ENCODE data around the gene LYSMD3.

Gene LYSMD3

DNA sequence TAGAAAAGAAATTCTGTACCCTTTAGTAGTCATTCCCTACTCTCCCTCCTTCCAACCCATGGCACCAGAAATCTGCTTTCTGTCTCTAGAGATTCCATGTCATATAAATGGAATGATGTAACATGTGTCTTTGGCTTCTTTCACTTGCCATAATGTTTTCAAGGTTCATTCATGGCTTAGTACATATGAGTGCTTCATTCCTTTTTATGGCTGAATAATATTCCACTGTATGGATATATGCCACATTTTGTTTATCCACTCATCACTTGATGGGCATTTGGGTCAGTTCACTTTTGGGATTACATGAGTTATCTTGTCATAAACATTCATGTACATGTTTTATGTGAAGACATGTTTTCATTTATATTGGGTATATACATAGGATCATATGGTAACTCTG lies 35.3 kb downstream of the LYSMD3 start:
- DNase-seq: no peak
- no peaks in the 10 kb centered on the region for H3K9me3 ChIP-seq (ENCODE audit: control insufficient read depth, low read length)
- H3K4me1 ChIP-seq (ENCODE audit: control insufficient read depth, insufficient read depth, low read length, poor library complexity, severe bottlenecking): no peaks in the 10 kb centered on the region
- no peak overlapping the region for H3K4me3 ChIP-seq (ENCODE audit: insufficient read depth, low read depth, low read length, poor library complexity, severe bottlenecking)
- no peaks in the 10 kb centered on the region for H3K36me3 ChIP-seq (ENCODE audit: control insufficient read depth, insufficient read depth, low read length)
- no peaks in the 10 kb centered on the region for H3K27me3 ChIP-seq (replicated peaks; ENCODE audit: control insufficient read depth, insufficient read depth, low read length, poor library complexity, severe bottlenecking)
- no peak overlapping the region for H3K27ac ChIP-seq (ENCODE audit: insufficient read depth, low read length, poor library complexity, severe bottlenecking)

DNA sequence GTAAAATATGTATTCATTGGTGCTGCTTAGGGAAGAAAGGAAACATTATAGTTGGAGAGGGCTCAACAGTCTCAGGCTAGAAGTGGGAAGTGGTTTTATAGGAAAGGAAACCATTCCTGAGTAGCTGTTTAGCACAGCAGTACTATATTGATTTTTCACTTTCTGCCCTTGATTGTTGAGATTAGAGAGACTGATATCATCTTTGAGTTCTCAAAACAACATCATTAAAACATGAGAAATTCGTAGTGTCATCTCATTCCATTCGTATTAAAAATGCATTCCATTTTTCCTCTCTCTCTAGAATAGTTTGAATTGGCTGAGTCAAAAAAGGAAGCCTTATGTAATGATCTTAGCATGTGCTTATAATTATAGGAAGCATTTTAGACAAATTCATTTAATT lies 40.6 kb downstream of the LYSMD3 start:
- no peaks in the 10 kb centered on the region for H3K36me3 ChIP-seq (ENCODE audit: control insufficient read depth, insufficient read depth, low read length)
- H3K9me3 ChIP-seq (ENCODE audit: control insufficient read depth, low read length): no peaks in the 10 kb centered on the region
- no peak for DNase-seq
- no peaks in the 10 kb centered on the region for H3K4me1 ChIP-seq (ENCODE audit: control insufficient read depth, insufficient read depth, low read length, poor library complexity, severe bottlenecking)
- H3K27me3 ChIP-seq (replicated peaks; ENCODE audit: control insufficient read depth, insufficient read depth, low read length, poor library complexity, severe bottlenecking): no peaks in the 10 kb centered on the region
- no peak overlapping the region for H3K27ac ChIP-seq (ENCODE audit: insufficient read depth, low read length, poor library complexity, severe bottlenecking)
- no peak overlapping the region for H3K4me3 ChIP-seq (ENCODE audit: insufficient read depth, low read depth, low read length, poor library complexity, severe bottlenecking)

DNA sequence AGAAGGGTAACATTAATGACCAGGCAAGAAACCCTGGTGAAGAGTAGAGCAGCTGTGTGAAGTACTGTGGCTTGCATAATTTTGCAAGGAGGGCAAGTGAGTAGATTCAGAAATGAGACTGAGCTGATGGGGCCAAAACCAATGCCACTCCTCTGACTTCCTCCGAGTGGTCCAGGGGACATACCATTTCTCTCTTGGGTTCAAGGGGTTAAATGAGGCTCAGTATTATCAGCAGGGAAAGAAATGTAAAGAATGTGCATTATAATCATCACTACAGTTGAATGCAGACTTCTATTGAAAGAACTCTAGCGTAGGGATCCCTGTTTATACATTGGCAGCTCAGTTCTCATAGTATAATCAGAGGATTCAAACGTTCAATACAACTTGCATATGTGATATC lies 44.8 kb downstream of the LYSMD3 start:
- no peaks in the 10 kb centered on the region for H3K36me3 ChIP-seq (ENCODE audit: control insufficient read depth, insufficient read depth, low read length)
- no peak overlapping the region for H3K27ac ChIP-seq (ENCODE audit: insufficient read depth, low read length, poor library complexity, severe bottlenecking)
- H3K27me3 ChIP-seq (replicated peaks; ENCODE audit: control insufficient read depth, insufficient read depth, low read length, poor library complexity, severe bottlenecking): no peaks in the 10 kb centered on the region
- no peaks in the 10 kb centered on the region for H3K9me3 ChIP-seq (ENCODE audit: control insufficient read depth, low read length)
- H3K4me1 ChIP-seq (ENCODE audit: control insufficient read depth, insufficient read depth, low read length, poor library complexity, severe bottlenecking): no peaks in the 10 kb centered on the region
- no peak overlapping the region for H3K4me3 ChIP-seq (ENCODE audit: insufficient read depth, low read depth, low read length, poor library complexity, severe bottlenecking)
- DNase-seq: no peak

DNA sequence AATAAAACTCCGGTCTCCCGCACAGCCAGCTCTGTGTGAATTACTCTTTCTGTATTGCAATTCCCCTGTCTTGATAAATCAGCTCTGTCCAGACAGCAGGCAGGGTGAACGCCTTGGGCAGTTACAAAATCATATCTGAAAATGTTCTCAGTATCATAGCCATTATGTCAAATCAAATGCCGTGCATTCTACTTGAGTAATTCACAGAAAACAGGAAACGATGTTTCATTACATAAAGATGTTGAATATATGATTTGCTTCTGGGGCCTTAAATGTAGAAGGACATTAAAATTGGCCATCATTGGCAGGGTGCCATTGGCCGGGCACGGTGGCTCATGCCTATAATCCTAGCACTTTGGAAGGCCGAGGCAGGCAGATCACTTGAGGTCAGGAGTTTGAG lies 46.2 kb downstream of the LYSMD3 start:
- no peaks in the 10 kb centered on the region for H3K9me3 ChIP-seq (ENCODE audit: control insufficient read depth, low read length)
- H3K27ac ChIP-seq (ENCODE audit: insufficient read depth, low read length, poor library complexity, severe bottlenecking): no peak overlapping the region
- DNase-seq: no peak
- no peaks in the 10 kb centered on the region for H3K27me3 ChIP-seq (replicated peaks; ENCODE audit: control insufficient read depth, insufficient read depth, low read length, poor library complexity, severe bottlenecking)
- no peak overlapping the region for H3K4me3 ChIP-seq (ENCODE audit: insufficient read depth, low read depth, low read length, poor library complexity, severe bottlenecking)
- H3K36me3 ChIP-seq (ENCODE audit: control insufficient read depth, insufficient read depth, low read length): no peaks in the 10 kb centered on the region
- H3K4me1 ChIP-seq (ENCODE audit: control insufficient read depth, insufficient read depth, low read length, poor library complexity, severe bottlenecking): no peaks in the 10 kb centered on the region

DNA sequence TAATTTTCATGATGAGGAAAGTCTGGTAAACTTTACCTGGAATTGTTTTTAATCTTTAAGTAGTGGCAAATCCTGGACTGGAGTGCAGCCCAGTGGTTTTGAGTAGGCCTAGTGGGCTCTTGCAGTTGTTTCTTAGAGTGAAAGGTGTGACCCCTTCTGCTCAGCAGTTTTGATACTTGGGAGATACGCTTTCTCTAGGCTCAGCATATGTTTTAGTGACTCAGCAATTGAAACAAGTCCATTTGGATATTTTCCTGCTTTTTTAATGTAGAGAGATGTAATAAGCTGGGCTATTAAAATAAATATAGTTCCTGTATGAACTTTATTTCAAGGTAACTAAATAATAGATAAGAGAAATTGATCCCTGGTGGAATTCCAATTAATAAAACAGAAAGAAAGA lies 48.7 kb downstream of the LYSMD3 start:
- no peaks in the 10 kb centered on the region for H3K27me3 ChIP-seq (replicated peaks; ENCODE audit: control insufficient read depth, insufficient read depth, low read length, poor library complexity, severe bottlenecking)
- no peak overlapping the region for H3K4me3 ChIP-seq (ENCODE audit: insufficient read depth, low read depth, low read length, poor library complexity, severe bottlenecking)
- H3K9me3 ChIP-seq (ENCODE audit: control insufficient read depth, low read length): no peaks in the 10 kb centered on the region
- no peak overlapping the region for H3K27ac ChIP-seq (ENCODE audit: insufficient read depth, low read length, poor library complexity, severe bottlenecking)
- H3K4me1 ChIP-seq (ENCODE audit: control insufficient read depth, insufficient read depth, low read length, poor library complexity, severe bottlenecking): no peaks in the 10 kb centered on the region
- H3K36me3 ChIP-seq (ENCODE audit: control insufficient read depth, insufficient read depth, low read length): no peaks in the 10 kb centered on the region
- DNase-seq: no peak

DNA sequence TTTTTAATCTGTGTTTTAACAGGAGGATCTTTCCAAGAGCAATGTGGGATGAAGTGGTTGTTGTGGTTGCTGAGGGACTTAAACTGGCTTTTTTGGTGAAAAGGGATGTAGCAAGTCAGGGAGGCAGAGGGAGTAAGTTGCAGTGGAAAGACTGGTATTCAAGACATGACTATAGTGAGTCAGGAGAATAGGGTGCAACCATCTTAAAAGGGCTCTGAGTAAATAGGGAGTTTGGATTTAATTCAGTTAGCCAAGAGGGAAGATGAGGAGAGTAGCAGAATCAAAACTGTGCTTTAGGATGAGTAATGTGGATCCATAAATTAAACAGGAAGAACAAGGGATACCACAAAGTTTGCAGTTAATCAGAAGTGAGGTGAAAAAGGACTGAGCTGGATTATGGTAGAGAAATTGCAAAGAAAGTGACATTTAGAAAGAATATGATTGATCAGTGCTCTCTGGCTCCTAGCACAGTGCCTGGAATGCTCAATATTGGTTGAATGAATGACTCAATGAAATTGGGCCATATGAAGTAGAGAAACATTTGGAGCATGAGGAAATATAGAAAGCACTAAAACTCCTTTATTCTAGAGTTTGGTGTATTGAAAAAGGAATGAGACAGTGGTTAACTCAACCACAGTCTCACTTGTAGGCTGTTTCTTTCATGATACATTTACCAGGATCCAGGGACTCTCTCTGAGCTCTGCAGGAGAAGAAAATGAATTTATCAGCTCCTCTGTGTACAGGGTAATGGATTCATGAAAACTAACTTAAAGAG lies 49.6 kb downstream of the LYSMD3 start:
- Histone ChIP-seq H3K4me1 (ENCODE audit: control insufficient read depth, insufficient read depth, low read length, poor library complexity, severe bottlenecking) (no peaks in the 10 kb centered on the region), H3K27ac (ENCODE audit: insufficient read depth, low read length, poor library complexity, severe bottlenecking) (no peak overlapping the region), H3K27me3 (replicated peaks; ENCODE audit: control insufficient read depth, insufficient read depth, low read length, poor library complexity, severe bottlenecking) (no peaks in the 10 kb centered on the region), H3K4me3 (ENCODE audit: insufficient read depth, low read depth, low read length, poor library complexity, severe bottlenecking) (no peak overlapping the region), H3K36me3 (ENCODE audit: control insufficient read depth, insufficient read depth, low read length) (no peaks in the 10 kb centered on the region), H3K9me3 (ENCODE audit: control insufficient read depth, low read length) (no peaks in the 10 kb centered on the region)
- DNase-seq: no peak

DNA sequence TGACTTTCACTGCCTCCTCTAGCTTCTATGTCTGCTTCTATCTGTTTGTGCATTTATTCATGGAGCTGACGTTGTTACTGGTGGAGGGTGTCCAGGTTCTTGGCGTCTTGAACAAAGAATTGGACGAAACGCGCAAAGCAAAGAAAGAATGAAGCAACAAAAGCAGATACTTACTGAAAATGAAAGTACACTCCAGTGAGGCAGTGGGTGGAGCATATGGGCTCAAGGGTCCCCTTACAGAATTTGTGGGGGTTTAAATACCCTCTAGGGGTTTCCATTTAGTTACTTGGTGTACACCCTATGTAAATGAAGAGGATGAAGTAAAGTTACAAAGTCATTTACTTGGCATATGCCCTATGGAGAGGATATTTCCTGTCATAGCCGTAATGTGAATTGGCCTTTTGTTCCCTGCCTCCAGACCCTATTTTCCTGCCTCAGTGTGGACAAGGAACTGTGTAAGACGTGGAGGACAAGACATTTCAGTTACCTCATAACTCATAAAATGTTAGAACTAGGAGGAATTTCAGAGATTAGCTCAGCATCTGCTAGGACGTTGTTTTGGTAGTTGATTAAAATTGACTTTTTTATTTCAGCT lies 51.7 kb downstream of the LYSMD3 start:
- no peak for DNase-seq

DNA sequence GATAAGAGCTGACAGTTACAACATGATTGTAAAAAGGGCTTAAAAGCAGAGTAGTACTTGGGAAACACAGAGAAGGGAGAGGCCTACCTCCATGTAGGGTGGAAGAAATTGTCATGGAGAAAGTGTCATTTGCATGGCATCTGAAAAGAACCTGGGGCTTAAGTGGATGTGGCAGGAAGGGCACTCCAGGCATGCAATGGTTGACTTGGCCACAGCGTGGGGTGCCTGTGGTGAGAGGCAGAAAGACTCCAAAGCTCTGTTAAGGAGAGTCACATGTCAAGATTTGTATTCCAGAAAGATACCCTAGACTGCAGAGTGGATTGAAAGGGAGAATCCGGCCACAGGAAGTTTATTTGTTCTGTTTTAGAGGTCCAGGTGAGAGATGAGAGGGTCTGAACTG lies 52.3 kb downstream of the LYSMD3 start:
- no peaks in the 10 kb centered on the region for H3K9me3 ChIP-seq (ENCODE audit: control insufficient read depth, low read length)
- no peaks in the 10 kb centered on the region for H3K36me3 ChIP-seq (ENCODE audit: control insufficient read depth, insufficient read depth, low read length)
- no peak overlapping the region for H3K4me3 ChIP-seq (ENCODE audit: insufficient read depth, low read depth, low read length, poor library complexity, severe bottlenecking)
- DNase-seq: no peak
- H3K27me3 ChIP-seq (replicated peaks; ENCODE audit: control insufficient read depth, insufficient read depth, low read length, poor library complexity, severe bottlenecking): no peaks in the 10 kb centered on the region
- peaks cover 9% of the 10 kb centered on the region for H3K4me1 ChIP-seq (ENCODE audit: control insufficient read depth, insufficient read depth, low read length, poor library complexity, severe bottlenecking)
- H3K27ac ChIP-seq (ENCODE audit: insufficient read depth, low read length, poor library complexity, severe bottlenecking): no peak overlapping the region

More for the DNA sequence above, 51.7 kb downstream of the LYSMD3 start:
- H3K27me3 ChIP-seq (replicated peaks; ENCODE audit: control insufficient read depth, insufficient read depth, low read length, poor library complexity, severe bottlenecking): no peaks in the 10 kb centered on the region
- no peak overlapping the region for H3K27ac ChIP-seq (ENCODE audit: insufficient read depth, low read length, poor library complexity, severe bottlenecking)
- peaks cover 9% of the 10 kb centered on the region for H3K4me1 ChIP-seq (ENCODE audit: control insufficient read depth, insufficient read depth, low read length, poor library complexity, severe bottlenecking)
- no peaks in the 10 kb centered on the region for H3K9me3 ChIP-seq (ENCODE audit: control insufficient read depth, low read length)
- H3K36me3 ChIP-seq (ENCODE audit: control insufficient read depth, insufficient read depth, low read length): no peaks in the 10 kb centered on the region
- H3K4me3 ChIP-seq (ENCODE audit: insufficient read depth, low read depth, low read length, poor library complexity, severe bottlenecking): no peak overlapping the region

DNA sequence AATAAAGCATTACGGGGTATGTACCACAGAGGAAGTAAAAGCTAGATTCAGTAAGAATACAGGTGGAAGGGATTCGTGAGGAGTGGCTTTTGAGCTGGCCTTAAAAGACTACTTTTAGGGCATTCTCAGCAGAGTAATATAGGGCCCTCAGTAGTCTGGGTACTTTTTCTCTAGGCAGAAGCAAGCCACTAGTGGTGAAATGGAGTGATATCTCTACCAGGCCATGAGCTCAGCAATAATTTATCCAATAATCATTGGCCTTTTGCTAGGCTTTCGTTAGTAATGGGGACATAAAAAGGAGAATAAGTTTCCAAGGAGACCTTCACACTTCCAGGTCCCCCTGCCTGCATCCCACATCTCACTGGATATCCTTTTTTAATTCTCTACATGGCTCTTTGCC lies 53.0 kb downstream of the LYSMD3 start:
- H3K4me1 ChIP-seq (ENCODE audit: control insufficient read depth, insufficient read depth, low read length, poor library complexity, severe bottlenecking): peaks cover 9% of the 10 kb centered on the region
- no peaks in the 10 kb centered on the region for H3K27me3 ChIP-seq (replicated peaks; ENCODE audit: control insufficient read depth, insufficient read depth, low read length, poor library complexity, severe bottlenecking)
- no peaks in the 10 kb centered on the region for H3K9me3 ChIP-seq (ENCODE audit: control insufficient read depth, low read length)
- H3K36me3 ChIP-seq (ENCODE audit: control insufficient read depth, insufficient read depth, low read length): no peaks in the 10 kb centered on the region
- H3K4me3 ChIP-seq (ENCODE audit: insufficient read depth, low read depth, low read length, poor library complexity, severe bottlenecking): no peak overlapping the region
- DNase-seq: no peak
- no peak overlapping the region for H3K27ac ChIP-seq (ENCODE audit: insufficient read depth, low read length, poor library complexity, severe bottlenecking)

DNA sequence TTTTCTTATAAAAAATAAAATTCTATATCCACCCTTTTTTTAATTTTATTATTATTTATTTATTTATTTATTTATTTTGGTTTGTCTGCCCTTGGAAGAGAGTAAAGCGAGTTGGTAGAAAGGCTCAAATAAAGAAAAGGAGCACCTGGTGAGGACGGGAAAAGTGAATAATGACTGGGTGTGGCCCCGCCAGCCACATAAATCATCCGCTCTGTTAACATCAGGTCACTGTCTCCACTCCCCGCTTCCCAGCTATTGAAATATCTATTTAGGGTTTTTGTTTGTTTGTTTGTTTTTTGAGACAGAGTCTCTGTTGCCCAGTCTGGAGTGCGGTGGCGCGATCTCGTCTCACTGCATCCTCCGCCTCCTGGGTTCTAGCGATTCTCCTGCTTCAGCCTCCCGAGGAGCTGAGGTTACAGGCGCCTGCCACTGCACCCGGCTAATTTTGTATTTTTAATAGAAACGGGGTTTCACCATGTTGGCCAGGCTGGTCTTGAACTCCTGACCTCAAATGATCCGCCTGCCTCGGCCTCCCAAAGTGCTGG lies 53.9 kb downstream of the LYSMD3 start:
- DNase-seq: no peak
- H3K4me3 ChIP-seq (ENCODE audit: insufficient read depth, low read depth, low read length, poor library complexity, severe bottlenecking): no peak overlapping the region
- H3K27me3 ChIP-seq (replicated peaks; ENCODE audit: control insufficient read depth, insufficient read depth, low read length, poor library complexity, severe bottlenecking): no peaks in the 10 kb centered on the region
- no peaks in the 10 kb centered on the region for H3K9me3 ChIP-seq (ENCODE audit: control insufficient read depth, low read length)
- H3K27ac ChIP-seq (ENCODE audit: insufficient read depth, low read length, poor library complexity, severe bottlenecking): no peak overlapping the region
- H3K36me3 ChIP-seq (ENCODE audit: control insufficient read depth, insufficient read depth, low read length): peaks cover 4% of the 10 kb centered on the region
- H3K4me1 ChIP-seq (ENCODE audit: control insufficient read depth, insufficient read depth, low read length, poor library complexity, severe bottlenecking): peaks cover 9% of the 10 kb centered on the region

Measured in effector memory CD4-positive, alpha-beta T cell (primary cell).